HG03342 (cell line): ENCODE data around the gene ITPR2.
A peak's percentile ranks its signal among the peaks of the same experiment; 100 is the strongest.
"Not testable (repeated sequence)": the region's sequence is repeated elsewhere in the genome, so short reads cannot be mapped to it uniquely, and the experiment has no call there.

Experiments
- ATAC-seq: cut with Tn5 transposase; IDR thresholded peaks from one replicate; pipeline ENCODE4 v1.9.1; 2021; ENCODE audit warnings: mild to moderate bottlenecking, moderate library complexity; ENCODE audit not compliant: unreplicated experiment

The ITPR2 gene

DNA sequence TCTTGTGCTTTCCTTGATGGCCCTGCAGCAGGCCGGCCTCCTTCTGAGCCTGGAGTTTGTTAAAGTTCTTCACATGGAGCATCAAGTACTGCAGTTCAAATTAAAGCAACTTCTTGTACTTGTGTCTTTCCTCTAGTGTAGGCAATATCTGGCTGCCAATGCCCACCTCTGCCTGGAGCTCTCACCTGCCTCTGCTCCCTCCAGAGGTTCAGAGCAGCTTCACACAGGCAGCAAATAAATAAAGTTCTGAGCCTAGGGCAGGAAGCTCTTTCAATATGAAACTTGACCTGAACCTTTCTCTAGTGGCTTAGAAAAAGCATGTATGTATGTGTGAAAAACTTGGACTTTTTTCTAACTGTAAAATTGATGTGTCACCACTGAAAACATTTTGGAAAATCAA lies 65.9 kb downstream of the ITPR2 start:
- ATAC-seq: no peak

DNA sequence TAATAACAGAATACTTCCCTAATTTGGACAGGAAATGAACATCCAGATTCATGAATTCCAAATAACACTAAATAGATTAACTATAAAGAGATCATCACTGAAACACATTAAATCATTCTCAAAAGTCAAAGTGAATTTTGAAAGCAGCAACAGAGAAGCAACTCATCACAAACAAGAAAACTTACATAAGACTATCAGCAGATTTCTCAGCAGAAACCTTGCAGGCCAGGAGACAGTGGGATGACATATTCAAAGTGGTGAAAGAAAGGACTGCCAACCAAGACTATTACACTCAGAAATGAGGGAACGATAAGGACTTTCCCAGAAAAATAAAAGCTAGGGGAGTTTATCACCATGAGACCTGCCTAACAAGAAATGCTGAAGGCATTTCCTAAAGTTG lies 70.8 kb downstream of the ITPR2 start:
- no peak for ATAC-seq

DNA sequence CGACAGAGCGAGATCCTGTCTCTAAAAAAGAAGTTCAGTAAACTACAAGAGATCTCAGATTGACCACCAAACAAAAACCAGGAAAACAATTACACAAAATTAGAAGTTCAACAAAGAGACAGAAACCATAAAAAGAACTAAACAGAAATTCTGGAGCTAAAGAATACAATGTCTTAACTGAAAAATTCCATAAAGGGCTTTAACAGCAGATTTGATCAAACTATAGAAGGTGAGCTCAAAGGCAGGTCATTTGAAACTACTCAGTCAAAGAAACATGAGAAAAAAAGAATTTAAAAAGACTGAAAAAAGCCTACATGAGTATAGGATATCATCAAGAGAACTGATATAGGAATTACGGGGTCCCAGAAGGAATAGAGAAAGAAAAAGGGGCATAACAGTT lies 71.2 kb downstream of the ITPR2 start:
- ATAC-seq: no peak

- ATAC-seq: no peak
Observed at GRCh38 chr12:26760657-26761293, 72.2 kb downstream of the ITPR2 start.

DNA sequence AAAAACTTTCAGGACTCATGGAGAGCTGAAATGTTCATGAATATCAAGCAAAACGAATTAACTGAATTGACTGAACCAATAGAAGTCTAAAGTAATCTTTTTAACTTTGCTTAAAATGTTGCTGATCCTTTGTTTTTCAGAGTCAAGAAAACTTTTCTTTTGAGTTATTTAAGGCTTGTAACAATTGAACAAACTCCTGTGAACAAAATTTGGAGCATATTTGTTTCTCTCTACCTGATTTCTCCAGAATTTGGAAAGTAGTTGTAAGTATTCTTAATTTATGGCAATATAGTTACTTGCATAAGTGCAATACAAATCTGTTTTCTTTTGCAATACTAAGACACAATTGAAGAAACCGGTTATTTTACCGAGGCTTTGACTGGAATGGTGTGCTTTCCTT lies 77.6 kb downstream of the ITPR2 start:
- not testable (repeated sequence) for ATAC-seq

GRCh38 chr12:26754148-26754547 lies 78.8 kb downstream of the ITPR2 start:
- ATAC-seq: no peak

- no peak for ATAC-seq
Observed at GRCh38 chr12:26751179-26751578, 81.8 kb downstream of the ITPR2 start.

DNA sequence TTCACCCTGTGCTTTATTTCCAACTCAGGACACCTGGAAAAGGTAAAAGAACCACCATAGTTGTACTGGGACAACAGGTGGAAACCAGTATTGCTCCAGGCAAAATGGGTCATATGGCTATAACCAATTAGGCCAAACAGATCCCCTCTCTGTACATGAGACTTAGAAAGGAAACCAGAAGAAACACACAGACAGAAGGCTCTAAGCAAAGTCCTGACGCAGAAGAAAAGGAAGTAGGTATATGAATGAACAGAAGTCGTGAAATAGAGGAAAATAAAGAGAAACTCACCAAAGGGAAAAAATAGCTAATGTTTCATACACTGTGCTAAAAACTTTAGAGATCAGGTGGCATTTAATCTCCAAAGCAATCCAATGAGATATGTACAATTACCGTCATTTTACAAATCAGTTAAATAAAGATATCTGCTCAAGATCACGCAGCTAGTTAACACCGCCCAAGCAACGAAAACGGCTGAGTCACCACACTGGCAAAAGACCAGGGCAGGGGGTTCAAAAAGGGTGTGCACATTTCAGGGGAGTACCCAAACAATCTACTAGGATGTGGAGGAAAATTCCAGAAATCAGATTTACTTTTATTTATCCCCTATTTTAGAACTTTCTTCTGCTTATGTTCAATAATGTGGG lies 82.3 kb downstream of the ITPR2 start:
- ATAC-seq: peak; percentile 55

DNA sequence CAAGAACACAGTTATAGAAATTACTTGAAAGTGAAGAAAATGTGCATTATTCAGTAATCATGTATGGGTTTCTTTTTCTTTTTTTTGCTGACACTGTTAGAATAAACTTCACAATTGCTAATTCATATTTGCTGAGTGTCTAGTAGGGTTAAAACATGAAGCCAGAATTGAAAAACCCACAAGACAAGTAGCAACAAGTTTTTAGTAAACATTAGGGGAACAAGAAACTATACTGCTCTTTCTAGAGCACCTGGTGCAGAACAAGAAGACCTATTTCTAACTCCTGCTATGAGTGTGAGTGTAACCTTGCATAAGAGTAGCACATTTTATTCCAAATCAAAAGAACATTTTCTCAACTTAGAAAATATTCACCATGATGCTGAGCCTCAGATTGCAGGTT lies 83.2 kb downstream of the ITPR2 start:
- peak; percentile 86 for ATAC-seq

DNA sequence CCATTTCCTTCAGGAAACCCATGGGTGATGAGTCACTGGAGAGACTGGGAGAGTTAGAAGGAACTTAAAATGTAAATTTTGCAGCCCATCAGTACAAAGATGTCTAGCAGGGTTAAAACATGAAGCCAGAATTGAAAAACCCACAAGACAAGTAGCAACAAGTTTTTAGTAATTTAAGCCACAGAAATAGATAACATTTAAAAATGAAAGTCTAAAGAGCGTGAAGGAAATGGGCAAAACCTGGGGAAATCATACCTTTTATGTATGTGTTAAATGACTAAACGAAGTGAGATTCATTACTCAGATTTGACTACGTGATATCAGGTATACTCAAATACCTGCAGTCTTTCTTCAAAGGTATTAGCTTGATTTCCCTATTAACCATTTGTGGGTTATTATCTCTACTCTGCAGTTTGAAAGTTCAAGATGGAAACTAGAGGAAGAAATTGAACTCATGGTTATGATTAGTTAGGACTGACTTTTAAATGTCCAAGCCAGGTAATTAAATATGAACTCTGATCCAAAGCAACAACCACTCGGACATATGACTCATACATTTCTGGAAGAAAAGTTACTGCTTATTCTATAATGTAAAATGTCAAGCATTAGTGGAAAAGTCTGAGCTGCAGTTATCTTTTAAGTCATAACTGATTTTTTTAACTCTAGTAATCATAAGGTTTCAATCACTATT lies 84.1 kb downstream of the ITPR2 start:
- no peak for ATAC-seq

GRCh38 chr12:26748412-26748740 lies 84.6 kb downstream of the ITPR2 start:
- no peak for ATAC-seq

GRCh38 chr12:26746121-26746714 lies 86.8 kb downstream of the ITPR2 start:
- no peak for ATAC-seq

DNA sequence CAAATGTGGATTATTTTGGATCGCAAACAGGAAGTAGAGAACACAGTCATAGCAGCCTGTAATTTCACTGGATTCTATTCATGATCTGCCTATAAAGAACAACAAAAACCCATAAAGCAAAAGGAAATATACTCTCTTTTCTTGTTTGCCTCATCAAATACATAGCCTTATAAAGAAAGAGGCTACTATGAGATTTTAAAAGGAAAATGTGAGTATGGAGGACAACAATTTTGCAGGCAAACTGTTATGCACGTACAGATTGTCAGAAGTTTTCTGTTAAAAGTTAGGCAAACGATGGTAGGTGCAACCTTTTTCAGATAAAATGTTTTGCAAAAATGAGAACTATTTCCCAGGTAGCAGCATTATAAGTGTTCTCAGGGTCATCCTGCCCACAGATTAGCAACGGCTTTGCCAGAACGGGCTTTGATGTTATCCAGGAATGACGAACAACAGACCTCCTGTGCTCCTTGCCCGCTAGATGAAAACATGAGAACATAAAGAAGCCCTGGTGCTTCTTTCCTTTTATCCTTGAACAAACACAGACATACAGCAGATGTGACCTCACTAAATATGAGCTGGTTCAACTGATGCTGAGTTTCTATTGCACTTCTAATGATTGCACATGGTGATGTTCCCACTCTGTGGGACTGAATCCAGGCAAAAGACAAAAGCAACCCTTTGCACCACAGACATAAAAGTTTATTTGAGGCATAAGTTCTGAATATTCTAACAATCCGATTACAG lies 88.1 kb downstream of the ITPR2 start:
- ATAC-seq: no peak

- no peak for ATAC-seq
Observed at GRCh38 chr12:26744042-26744626, 88.9 kb downstream of the ITPR2 start.

DNA sequence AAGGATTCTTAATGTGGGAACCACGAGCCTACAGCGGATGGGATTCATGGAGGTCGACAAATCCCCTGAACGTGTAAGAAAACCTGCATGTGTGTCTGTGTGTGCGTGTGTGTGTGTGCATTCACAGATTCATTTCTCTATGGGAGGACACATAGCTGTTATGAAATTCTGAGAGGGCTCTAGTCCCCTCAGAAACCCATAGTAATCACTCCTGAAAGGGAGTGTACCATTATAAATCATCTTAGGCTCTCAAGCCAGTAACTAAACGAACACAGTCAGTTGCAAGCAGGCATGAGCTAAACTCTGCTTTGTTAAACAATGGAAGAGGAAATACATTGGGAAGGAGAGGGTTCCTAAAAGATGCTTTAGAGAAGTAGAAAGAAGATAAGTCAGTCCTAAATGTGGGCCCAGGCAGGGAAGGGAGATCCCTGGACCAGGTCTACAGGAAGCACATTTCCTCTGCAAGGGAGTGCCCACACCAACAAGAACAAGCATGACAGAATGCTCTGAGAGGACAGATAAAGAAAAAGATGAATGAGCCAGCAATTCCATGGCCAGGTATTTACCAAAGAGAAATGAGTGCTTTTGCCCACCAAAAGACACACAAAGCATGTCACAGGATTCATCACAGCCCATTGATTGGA lies 91.3 kb downstream of the ITPR2 start:
- ATAC-seq: no peak

DNA sequence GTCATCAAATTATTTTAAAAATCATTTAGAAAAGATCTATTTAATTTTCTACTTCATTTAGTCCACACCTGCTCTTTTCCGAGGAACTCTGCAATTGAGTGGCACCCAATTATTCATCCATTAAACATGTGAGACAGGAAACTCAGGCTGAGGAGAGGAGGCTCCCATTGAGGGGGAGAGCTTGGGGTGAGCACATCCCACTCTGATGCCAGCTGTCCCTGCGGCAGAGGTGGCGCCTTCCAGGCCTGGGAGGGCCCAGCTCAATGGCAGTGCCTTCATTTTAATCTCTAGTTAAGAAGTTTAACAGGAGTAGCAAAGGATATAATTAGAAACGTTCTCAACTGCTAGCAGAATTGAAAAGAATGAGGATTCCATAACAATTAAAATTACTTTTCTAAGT lies 92.0 kb downstream of the ITPR2 start:
- no peak for ATAC-seq

- ATAC-seq: no peak
Observed at GRCh38 chr12:26740348-26740747, 92.6 kb downstream of the ITPR2 start.

GRCh38 chr12:26737487-26738030 lies 95.4 kb downstream of the ITPR2 start:
- no peak for ATAC-seq

DNA sequence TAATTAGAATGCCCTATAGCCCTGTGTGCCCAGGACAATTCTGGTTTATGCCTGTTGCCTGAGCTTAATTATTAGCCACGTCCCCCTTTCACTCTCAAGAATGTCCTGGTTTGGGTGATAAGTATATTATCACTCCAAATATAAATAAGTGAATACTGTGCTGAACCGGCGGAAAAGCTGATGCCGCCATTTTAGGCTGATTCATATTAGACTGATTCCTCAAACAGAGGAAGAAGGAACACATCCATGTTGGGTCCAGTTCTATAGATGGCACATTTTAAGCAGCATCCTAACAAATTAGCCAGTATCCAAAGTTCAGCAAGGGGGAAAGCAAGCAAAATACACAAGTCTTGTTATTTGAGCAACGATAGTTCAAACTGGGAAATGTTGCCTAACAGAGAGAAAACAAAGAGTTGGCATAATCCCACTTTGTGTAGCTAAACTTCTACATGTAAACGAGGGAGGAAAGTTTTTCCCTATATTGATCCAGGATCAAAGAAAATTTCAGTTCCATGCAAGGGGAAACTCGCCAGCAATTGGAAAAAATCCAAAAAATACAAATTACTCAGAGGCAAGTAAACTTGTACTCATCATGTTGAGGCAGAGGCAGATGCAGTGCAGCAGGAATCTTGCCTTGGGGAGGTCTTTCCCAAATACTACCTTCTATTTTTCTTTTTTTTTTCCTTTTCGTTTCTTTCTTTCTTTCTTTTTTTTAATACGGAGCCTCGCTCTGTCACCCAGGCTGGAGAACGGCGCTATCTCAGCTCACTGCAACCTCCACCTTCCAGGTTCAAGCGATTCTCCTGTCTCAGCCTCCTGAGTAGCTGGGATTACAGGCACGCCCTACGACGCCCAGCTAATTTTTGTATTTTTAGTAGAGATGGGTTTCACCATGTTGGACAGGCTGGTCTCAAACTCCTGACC lies 96.2 kb downstream of the ITPR2 start:
- no peak for ATAC-seq
